ENCODE measurements around the gene MVK.

- no peak for TF ChIP-seq CTCF (IDR thresholded peaks at IDR 0.05)
- TF ChIP-seq EP300 (IDR thresholded peaks at IDR 0.05; ENCODE audit: low read depth), result no peak
- no peak for TF ChIP-seq POLR2A (IDR thresholded peaks at IDR 0.05)
Observed at GRCh38 chr12:109572506-109572845, 1.1 kb upstream of the MVK start.
